Upper lobe of left lung (tissue), 6 donors: ENCODE data around the gene ASB9. TPM values are rescaled to one million over a fixed set of nuclear protein-coding genes. Genes with fewer than 3 reads are reported as not detected.

ENCODE experiments used
- ATAC-seq, 2 donors: fragments of 200-7000 bp; cut with Tn5 transposase; one replicate each; pipeline ENCODE4 v1.9.1; 2022; ENCODE audit warnings: mild to moderate bottlenecking in 2 of 2, moderate library complexity in 2 of 2; ENCODE audit not compliant: low FRiP score in 2 of 2
- DNase-seq, 2 donors: peaks; one replicate each; pipeline ENCODE4 v3.0.0-alpha.2; 2019 to 2020
- H3K27ac ChIP-seq, 4 donors: fragments of 200-600 bp; sonication (generic); one replicate each; pipeline ENCODE4 v1.5.1; 2016 to 2019
- H3K27me3 ChIP-seq, 4 donors: fragments of 200-600 bp; sonication (generic); one replicate each; pipeline ENCODE4 v1.5.1; 2017 to 2019
- H3K36me3 ChIP-seq, 4 donors: fragments of 200-600 bp; sonication (generic); one replicate each; pipeline ENCODE4 v1.5.1; 2016 to 2019
- H3K4me1 ChIP-seq, 4 donors: fragments of 200-600 bp; sonication (generic); one replicate each; pipeline ENCODE4 v1.5.1; 2018 to 2019
- H3K4me3 ChIP-seq, 4 donors: fragments of 200-600 bp; sonication (generic); one replicate each; pipeline ENCODE4 v1.5.1; 2017 to 2019; ENCODE audit warnings: mild to moderate bottlenecking in 2 of 4, moderate library complexity in 1 of 4
- H3K9me3 ChIP-seq, 4 donors: fragments of 200-600 bp; sonication (generic); one replicate each; pipeline ENCODE4 v1.5.1; 2018 to 2019
- EP300 ChIP-seq, 4 donors: sonication (generic); formaldehyde crosslinking; IDR thresholded peaks; one replicate each; pipeline ENCODE4 v1.5.1; 2017; ENCODE audit warnings: antibody characterized with exemption in 4 of 4, control low read depth in 2 of 4
- POLR2A ChIP-seq, 4 donors: fragments of 450-650 bp; IDR thresholded peaks; one replicate each; pipeline ENCODE4 v1.5.1; 2016 to 2017; ENCODE audit warnings: antibody characterized with exemption in 4 of 4, mild to moderate bottlenecking in 2 of 4
- POLR2AphosphoS5 ChIP-seq, 2 donors: sonication (generic); formaldehyde crosslinking; IDR thresholded peaks; one replicate each; pipeline ENCODE4 v1.5.1; 2017; ENCODE audit warnings: antibody characterized with exemption in 2 of 2
- WGBS, 2 donors: methylation state at CpG; one replicate each; pipeline ENCODE4 v1.1.5; 2017 to 2018; 5-methylcytosine and 5-hydroxymethylcytosine counted together
- total RNA-seq, 6 donors: library from RNA; depleted of rRNA in 4 of 6; stranded (reverse); fragments of >200 nt in 4 of 6; gene quantifications; one replicate each; pipeline versions ENCODE4 v1.1.0 to v1.2.1, GENCODE V29; 2016 to 2021
- TF ChIP-seq, protein P1 (sequence below), 6 experiments: fragments of 450-650 bp in 4 of 6; fragments of 200-600 bp in 2 of 6; sonication (generic) in 2 of 6; IDR thresholded peaks; one replicate each; pipeline ENCODE4 v1.5.1; 2016 to 2019; ENCODE audit warnings: antibody characterized with exemption in 6 of 6
- donor health status: DM: no; HTN: no; CAD: no; lungs with moderate emphysema.
- donor health status: DM: no; HTN: yes; CAD: no; lungs with severe emphysema.

Gene ASB9
- total RNA-seq, 6 donors from 2014 or later: 3.0 to 6.2 (median 3.6) TPM

DNA sequence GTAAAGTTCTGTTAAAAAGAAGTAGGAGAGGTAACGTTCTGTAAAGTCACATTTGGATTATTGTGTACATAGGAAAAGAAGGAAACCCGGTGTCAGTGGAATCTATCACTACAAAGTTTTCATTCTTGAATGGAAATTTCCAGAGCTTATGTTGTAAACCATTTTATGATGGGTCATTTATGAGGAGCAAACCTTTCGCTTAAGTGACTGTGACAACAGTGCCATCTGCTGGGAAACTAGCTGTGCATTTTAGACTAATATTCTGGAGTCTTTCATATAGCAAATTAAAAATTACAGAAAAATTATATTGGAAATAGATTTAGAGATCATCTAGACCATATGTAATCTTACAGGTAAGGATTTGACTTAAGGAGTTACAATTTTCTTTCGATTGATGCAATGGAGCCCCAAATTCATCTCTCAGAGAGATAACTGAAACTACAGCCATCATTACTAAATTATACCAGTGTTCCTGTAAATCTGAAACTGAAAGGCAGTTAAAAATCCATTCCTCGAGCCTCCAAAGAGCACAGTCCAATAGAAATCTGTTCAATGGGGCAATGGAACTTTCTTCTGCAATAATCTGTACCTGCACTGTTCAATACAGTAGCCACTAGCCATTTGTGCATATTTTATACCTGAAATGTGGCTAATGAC is 26.9 kb downstream of the ASB9 start:
- Histone ChIP-seq H3K9me3 (no peaks in the 10 kb centered on the region), H3K36me3 (no peaks in the 10 kb centered on the region), H3K27ac (no peak overlapping the region), H3K27me3 (no peaks in the 10 kb centered on the region), H3K4me3 (no peak overlapping the region), H3K4me1 (no peaks in the 10 kb centered on the region)
- no peak for ATAC-seq
- WGBS, 2 donors: 10 to 18% methylated on average over 4 to 5 of the region's 5 CpGs
- no peak for DNase-seq
- TF ChIP-seq, protein P1, sequence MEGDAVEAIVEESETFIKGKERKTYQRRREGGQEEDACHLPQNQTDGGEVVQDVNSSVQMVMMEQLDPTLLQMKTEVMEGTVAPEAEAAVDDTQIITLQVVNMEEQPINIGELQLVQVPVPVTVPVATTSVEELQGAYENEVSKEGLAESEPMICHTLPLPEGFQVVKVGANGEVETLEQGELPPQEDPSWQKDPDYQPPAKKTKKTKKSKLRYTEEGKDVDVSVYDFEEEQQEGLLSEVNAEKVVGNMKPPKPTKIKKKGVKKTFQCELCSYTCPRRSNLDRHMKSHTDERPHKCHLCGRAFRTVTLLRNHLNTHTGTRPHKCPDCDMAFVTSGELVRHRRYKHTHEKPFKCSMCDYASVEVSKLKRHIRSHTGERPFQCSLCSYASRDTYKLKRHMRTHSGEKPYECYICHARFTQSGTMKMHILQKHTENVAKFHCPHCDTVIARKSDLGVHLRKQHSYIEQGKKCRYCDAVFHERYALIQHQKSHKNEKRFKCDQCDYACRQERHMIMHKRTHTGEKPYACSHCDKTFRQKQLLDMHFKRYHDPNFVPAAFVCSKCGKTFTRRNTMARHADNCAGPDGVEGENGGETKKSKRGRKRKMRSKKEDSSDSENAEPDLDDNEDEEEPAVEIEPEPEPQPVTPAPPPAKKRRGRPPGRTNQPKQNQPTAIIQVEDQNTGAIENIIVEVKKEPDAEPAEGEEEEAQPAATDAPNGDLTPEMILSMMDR (IDR thresholded peaks at IDR 0.05): peak in 4 of 6 experiments; percentile 30 to 46 (median 40)
- TF ChIP-seq EP300 (IDR thresholded peaks at IDR 0.05): no peak

DNA sequence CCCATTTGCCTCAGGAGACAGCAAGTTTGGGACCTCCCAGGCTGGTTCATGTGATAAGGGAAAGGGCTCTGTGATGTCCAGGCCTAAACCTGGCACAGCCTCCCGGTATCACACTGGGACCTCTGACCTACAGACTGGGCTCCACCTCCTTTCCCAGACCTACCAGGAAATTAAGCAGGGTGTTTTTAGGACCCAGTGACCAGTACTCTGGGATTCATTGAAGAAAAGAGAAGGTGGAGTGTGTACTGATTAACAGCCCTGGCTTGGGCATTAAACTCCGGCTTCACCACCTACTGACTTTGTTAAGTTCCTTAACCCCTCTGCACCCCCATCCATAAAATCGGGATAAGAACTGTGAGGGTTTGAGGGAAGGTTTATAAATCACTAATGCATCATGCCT is 28.6 kb downstream of the ASB9 start:
- TF ChIP-seq POLR2AphosphoS5 (IDR thresholded peaks at IDR 0.05) (no peak), POLR2A (IDR thresholded peaks at IDR 0.05) (no peak), EP300 (IDR thresholded peaks at IDR 0.05) (no peak)
- TF ChIP-seq, protein P1 (IDR thresholded peaks at IDR 0.05): no peak

DNA sequence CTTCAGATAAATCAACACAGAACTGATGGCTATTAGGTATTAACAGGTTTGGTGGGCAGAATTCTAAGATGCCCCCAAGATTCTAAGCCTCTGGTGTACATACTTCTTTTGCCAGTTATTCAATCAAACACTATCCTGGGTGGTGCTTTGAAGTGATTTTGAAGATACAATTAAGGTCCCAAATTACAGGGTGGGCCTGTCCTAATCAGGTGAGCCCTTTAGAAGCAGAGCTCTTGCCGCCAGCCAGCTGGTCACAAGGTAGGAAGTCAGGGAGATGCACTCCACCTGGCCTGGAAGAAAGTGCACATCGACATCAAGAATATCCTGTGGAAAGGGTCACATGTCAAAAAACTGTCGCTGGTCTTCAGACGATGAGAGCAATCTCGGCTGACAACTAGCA is 29.5 kb downstream of the ASB9 start:
- TF ChIP-seq, protein P1 (IDR thresholded peaks at IDR 0.05): no peak
- no peak for TF ChIP-seq POLR2AphosphoS5 (IDR thresholded peaks at IDR 0.05)
- TF ChIP-seq POLR2A (IDR thresholded peaks at IDR 0.05): no peak
- TF ChIP-seq EP300 (IDR thresholded peaks at IDR 0.05): no peak
- H3K4me1 ChIP-seq: no peaks in the 10 kb centered on the region
- H3K36me3 ChIP-seq: no peaks in the 10 kb centered on the region
- 91 to 100% methylated on average over 3 to 5 of the region's 5 CpGs for WGBS, 2 donors
- no peak overlapping the region for H3K27ac ChIP-seq
- no peak for ATAC-seq
- no peak overlapping the region for H3K4me3 ChIP-seq
- no peaks in the 10 kb centered on the region for H3K9me3 ChIP-seq
- no peaks in the 10 kb centered on the region for H3K27me3 ChIP-seq
- no peak for DNase-seq

More for the DNA sequence above, 28.6 kb downstream of the ASB9 start:
- H3K36me3 ChIP-seq: no peaks in the 10 kb centered on the region
- H3K4me3 ChIP-seq: no peak overlapping the region
- no peak overlapping the region for H3K27ac ChIP-seq
- no peak for DNase-seq
- no peaks in the 10 kb centered on the region for H3K4me1 ChIP-seq
- H3K9me3 ChIP-seq: no peaks in the 10 kb centered on the region
- no peak for ATAC-seq
- WGBS, 2 donors: 57 to 60% methylated on average over 2 to 3 of the region's 3 CpGs
- H3K27me3 ChIP-seq: no peaks in the 10 kb centered on the region

DNA sequence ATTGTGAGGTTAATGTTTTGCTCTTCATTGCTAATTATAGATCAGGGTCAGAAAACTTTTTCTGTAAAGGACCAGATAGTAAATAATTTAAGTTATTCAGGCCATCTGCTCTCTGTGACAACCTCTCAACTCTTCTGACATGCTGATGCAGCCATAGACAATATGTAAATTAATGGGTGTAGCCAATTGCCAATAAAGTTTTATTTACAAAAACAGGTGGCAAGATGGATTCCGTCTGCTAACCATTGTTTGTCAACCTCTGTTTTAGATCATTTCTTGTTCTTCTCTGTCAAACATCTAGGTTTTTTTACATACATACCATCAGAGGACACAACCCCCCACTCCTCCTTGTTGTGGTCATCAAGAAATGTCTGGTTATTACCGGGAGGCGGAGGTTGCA is 33.7 kb downstream of the ASB9 start:
- 87 to 100% methylated on average over 3 of the region's 3 CpGs for WGBS, 2 donors
- H3K36me3 ChIP-seq: no peaks in the 10 kb centered on the region
- H3K27ac ChIP-seq: no peak overlapping the region
- no peak overlapping the region for H3K4me3 ChIP-seq
- no peaks in the 10 kb centered on the region for H3K4me1 ChIP-seq
- ATAC-seq (no peak), DNase-seq (no peak)
- TF ChIP-seq POLR2A (IDR thresholded peaks at IDR 0.05) (no peak), EP300 (IDR thresholded peaks at IDR 0.05) (no peak), POLR2AphosphoS5 (IDR thresholded peaks at IDR 0.05) (no peak)
- TF ChIP-seq, protein P1 (IDR thresholded peaks at IDR 0.05): no peak
- H3K27me3 ChIP-seq: no peaks in the 10 kb centered on the region
- no peaks in the 10 kb centered on the region for H3K9me3 ChIP-seq

DNA sequence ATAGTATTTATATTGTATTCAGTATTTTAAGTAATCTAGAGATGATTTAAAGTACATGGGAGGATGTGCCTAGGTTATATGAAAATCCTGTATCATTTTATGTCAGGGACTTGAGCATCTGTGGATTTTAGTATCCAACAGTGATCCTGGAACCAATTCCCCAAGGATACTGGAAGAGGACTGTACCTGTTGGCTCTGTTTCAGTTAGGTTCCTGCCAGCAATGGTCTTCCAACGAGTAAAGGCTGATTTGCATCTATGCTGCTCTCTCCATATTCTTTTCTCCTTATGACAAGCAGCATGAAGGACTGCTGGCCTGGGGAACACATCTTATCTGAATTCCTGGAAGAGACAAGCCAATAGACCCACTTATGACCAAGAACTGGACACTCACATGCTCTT is 34.9 kb downstream of the ASB9 start:
- WGBS, 2 donors: 50 to 80% methylated on average over 1 of the region's 1 CpG

More for the DNA sequence above, 34.9 kb downstream of the ASB9 start:
- H3K27ac ChIP-seq: no peak overlapping the region
- H3K27me3 ChIP-seq: no peaks in the 10 kb centered on the region
- H3K9me3 ChIP-seq: no peaks in the 10 kb centered on the region
- TF ChIP-seq POLR2A (IDR thresholded peaks at IDR 0.05) (no peak), POLR2AphosphoS5 (IDR thresholded peaks at IDR 0.05) (no peak), EP300 (IDR thresholded peaks at IDR 0.05) (no peak)
- TF ChIP-seq, protein P1 (IDR thresholded peaks at IDR 0.05): no peak
- ATAC-seq: no peak
- no peak overlapping the region for H3K4me3 ChIP-seq
- H3K36me3 ChIP-seq: no peaks in the 10 kb centered on the region
- DNase-seq: no peak
- H3K4me1 ChIP-seq: no peaks in the 10 kb centered on the region
